Heart left ventricle (tissue), 16 donors: ENCODE results near the gene ZFAND3. TPM values are rescaled to one million over a fixed set of nuclear protein-coding genes. Genes with fewer than 3 reads are reported as not detected.
A peak's percentile ranks its signal among the peaks of the same experiment; 100 is the strongest.

Experiments
- ATAC-seq, 4 donors: fragments of 200-7000 bp; cut with Tn5 transposase; one replicate each; pipeline ENCODE4 v1.9.1; 2020 to 2022; ENCODE audit warnings: moderate library complexity in 4 of 4, mild to moderate bottlenecking in 3 of 4, moderate number of reproducible peaks in 1 of 4
- DNase-seq, 5 donors: peaks; one replicate each; pipeline ENCODE4 v3.0.0-alpha.2; 2020
- H3K27ac ChIP-seq, 12 donors: fragments of 200-600 bp; sonication (generic) in 4 of 12; one replicate each; pipeline versions ENCODE4 v1.5.0 to v1.8.0; 2016 to 2022; ENCODE audit warnings: mild to moderate bottlenecking in 2 of 12
- H3K27me3 ChIP-seq, 9 donors: fragments of 200-600 bp; sonication (generic) in 2 of 9; one replicate each; pipeline versions ENCODE4 v1.5.1 to v1.8.0; 2016 to 2022; ENCODE audit warnings: mild to moderate bottlenecking in 3 of 9
- H3K36me3 ChIP-seq, 9 donors: fragments of 200-600 bp; sonication (generic) in 2 of 9; one replicate each; pipeline versions ENCODE4 v1.5.0 to v1.8.0; 2018 to 2022; ENCODE audit warnings: mild to moderate bottlenecking in 2 of 9
- H3K4me1 ChIP-seq, 12 donors: fragments of 200-600 bp; sonication (generic) in 4 of 12; one replicate each; pipeline versions ENCODE4 v1.5.0 to v1.8.0; 2016 to 2022; ENCODE audit warnings: mild to moderate bottlenecking in 3 of 12
- H3K4me3 ChIP-seq, 12 donors: fragments of 200-600 bp; sonication (generic) in 4 of 12; one replicate each; pipeline versions ENCODE4 v1.5.0 to v1.8.0; 2017 to 2022; ENCODE audit warnings: mild to moderate bottlenecking in 9 of 12, moderate library complexity in 4 of 12
- H3K9me3 ChIP-seq, 12 donors: fragments of 200-600 bp; sonication (generic) in 4 of 12; one replicate each; pipeline versions ENCODE4 v1.5.0 to v1.8.0; 2016 to 2022; ENCODE audit warnings: mild to moderate bottlenecking in 1 of 12
- POLR2A ChIP-seq, 2 donors: fragments of 450-650 bp; IDR thresholded peaks; one replicate each; pipeline ENCODE4 v1.6.1; 2017; ENCODE audit warnings: antibody characterized with exemption in 2 of 2, mild to moderate bottlenecking in 2 of 2, moderate library complexity in 2 of 2
- WGBS, 4 donors: extraction: QIAGEN DNeasy Blood & Tissue Kit in 2 of 4; methylation state at CpG; one replicate each; pipeline versions ENCODE4 v1.1.5 to v1.1.7; 2013 to 2018; 5-methylcytosine and 5-hydroxymethylcytosine counted together
- intact Hi-C, 10 donors: fragments of 100-400 bp; cut with DNase I; formaldehyde crosslinking; loops; one replicate each; pipeline versions ENCODE4 v1.11.1 to v1.14.2; 2022
- polyA plus RNA-seq, 2 donors: library from polyadenylated mRNA; stranded (reverse); fragments of 200-250 nt; gene quantifications; one replicate each; pipeline ENCODE4 v1.2.3, GENCODE V29; 2013
- total RNA-seq, 9 donors: library from RNA; depleted of rRNA in 2 of 9; stranded (reverse); fragments of >200 nt in 2 of 9; fragmentation: NEBNext Ultra II Directional in 3 of 9; extraction: Animal tissue kit (Norgen Biotek cat#: 25700) in 3 of 9; gene quantifications; one replicate each; pipeline versions ENCODE4 v1.1.0 to v1.2.4, GENCODE V29; 2016 to 2023
- TF ChIP-seq, protein P1 (sequence below), 12 donors: fragments of 200-600 bp; sonication (generic) in 4 of 12; IDR thresholded peaks; one replicate each; pipeline versions ENCODE4 v1.5.0 to v1.8.0; 2018 to 2022; ENCODE audit warnings: antibody characterized with exemption in 12 of 12, mild to moderate bottlenecking in 5 of 12
- donor health status: ischemic (EF 13 %, LVEDD 7.1; RV severe dilation, severe dysfunction).
- donor health status: healthy with polysubstance abuse.
- donor health status: DM: no; HTN: yes; CAD: no.
- donor health status: DM: no; HTN: no; CAD: no.
- donor health status: ischemic (EF 25% LVEDD 6.9; RV normal size, moderate dysfunction).
- donor health status: ischemic (EF 25% LVEDD 5.7; RV mildly dilated, moderate dysfunction).
- donor health status: healthy.
- donor health status: DM: yes; HTN: yes; CAD: no.
- donor health status: ischemic (EF 35%, LVEDD 5.7; RV mildly dilated, moderate dysfunction).
- donor health status: nonischemic (EF 11% LVEDD 7.7; RV severe dilation, severe dysfunction).
- donor health status: DM: yes; HTN: yes; CAD: no.
- donor health status: PGD.
- donor health status: ischemic (EF 29% LVEDD 5.4; RV normal size, mild dysfunction).
- donor health status: nonischemic (EF 23%, LVEDD 6.1; RV moderate dilation, normal function).

Gene ZFAND3
- total and polyA plus RNA-seq, 11 donors, result 29.1 to 114 (median 88.2) TPM

DNA sequence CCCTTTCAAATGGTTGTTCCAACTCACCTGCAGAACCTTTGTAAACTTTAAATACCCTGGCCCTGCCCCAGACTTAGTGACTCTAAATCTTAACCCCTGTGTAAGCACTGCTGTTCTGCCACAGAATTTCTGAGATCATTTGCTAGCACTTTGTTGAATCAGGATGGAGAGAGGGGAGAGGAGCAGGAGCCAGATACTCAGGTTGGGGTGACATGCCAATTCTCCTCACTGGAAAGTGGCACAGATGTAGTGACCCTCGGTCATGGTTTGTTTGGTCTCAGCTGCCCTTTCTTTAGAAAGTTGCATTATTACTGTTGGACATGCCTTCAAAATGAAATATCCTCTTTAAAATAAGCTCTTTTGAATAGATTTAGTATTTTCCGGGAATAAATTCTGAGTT, 168.0 kb downstream of the ZFAND3 start:
- Histone ChIP-seq H3K4me3 (no peak overlapping the region), H3K27ac (peak overlapping the region in 1 of 12 donors; percentile 2), H3K36me3 (no peaks in the 10 kb centered on the region), H3K27me3 (no peaks in the 10 kb centered on the region), H3K9me3 (no peaks in the 10 kb centered on the region), H3K4me1 (peaks cover 0 to 71% (median 52%) of the 10 kb centered on the region in 12 donors)
- intact Hi-C loops, result loop anchor here in 2 of 10 donors (5.0 kb wide), 2 partner anchors 45 to 50 kb away; no protein-coding TSS in a partner anchor
- no peak for DNase-seq
- ATAC-seq, result no peak
- no peak for TF ChIP-seq POLR2A (IDR thresholded peaks at IDR 0.05)
- TF ChIP-seq, protein P1, sequence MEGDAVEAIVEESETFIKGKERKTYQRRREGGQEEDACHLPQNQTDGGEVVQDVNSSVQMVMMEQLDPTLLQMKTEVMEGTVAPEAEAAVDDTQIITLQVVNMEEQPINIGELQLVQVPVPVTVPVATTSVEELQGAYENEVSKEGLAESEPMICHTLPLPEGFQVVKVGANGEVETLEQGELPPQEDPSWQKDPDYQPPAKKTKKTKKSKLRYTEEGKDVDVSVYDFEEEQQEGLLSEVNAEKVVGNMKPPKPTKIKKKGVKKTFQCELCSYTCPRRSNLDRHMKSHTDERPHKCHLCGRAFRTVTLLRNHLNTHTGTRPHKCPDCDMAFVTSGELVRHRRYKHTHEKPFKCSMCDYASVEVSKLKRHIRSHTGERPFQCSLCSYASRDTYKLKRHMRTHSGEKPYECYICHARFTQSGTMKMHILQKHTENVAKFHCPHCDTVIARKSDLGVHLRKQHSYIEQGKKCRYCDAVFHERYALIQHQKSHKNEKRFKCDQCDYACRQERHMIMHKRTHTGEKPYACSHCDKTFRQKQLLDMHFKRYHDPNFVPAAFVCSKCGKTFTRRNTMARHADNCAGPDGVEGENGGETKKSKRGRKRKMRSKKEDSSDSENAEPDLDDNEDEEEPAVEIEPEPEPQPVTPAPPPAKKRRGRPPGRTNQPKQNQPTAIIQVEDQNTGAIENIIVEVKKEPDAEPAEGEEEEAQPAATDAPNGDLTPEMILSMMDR (IDR thresholded peaks at IDR 0.05), result no peak
- WGBS, 4 donors, result 80 to 85% (median 82%) methylated on average over 2 of the region's 2 CpGs

DNA sequence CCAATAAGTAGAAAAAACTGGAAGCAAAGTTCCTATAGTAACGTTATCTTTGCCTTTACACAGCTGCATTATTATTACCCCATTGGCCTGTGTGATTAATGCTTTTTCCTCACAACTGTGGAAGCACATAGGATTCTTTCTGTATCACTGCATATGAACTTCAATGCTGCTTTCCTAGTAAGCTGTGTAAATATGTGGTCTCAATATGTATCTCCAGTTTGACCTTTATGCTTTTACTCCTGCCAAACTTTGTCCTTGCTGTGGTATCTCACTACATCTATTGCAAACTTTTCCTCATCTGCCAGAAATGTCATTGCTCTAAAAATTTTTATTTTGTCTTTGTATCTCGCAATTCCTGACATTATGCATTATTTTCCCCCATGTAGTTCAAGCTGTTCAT, 168.6 kb downstream of the ZFAND3 start:
- no peaks in the 10 kb centered on the region for H3K9me3 ChIP-seq
- WGBS, 4 donors, result 67 to 82% (median 76%) methylated on average over 2 of the region's 2 CpGs
- H3K4me3 ChIP-seq, result no peak overlapping the region
- H3K27ac ChIP-seq, result peak overlapping the region in 2 of 12 donors; percentile 3 to 20
- intact Hi-C loops, result loop anchor here in 2 of 10 donors (5.0 kb wide), 2 partner anchors 46 to 51 kb away; no protein-coding TSS in a partner anchor
- H3K36me3 ChIP-seq, result no peaks in the 10 kb centered on the region
- no peaks in the 10 kb centered on the region for H3K27me3 ChIP-seq
- DNase-seq (no peak), ATAC-seq (no peak)
- peaks cover 0 to 73% (median 53%) of the 10 kb centered on the region in 12 donors for H3K4me1 ChIP-seq
- TF ChIP-seq, protein P1 (IDR thresholded peaks at IDR 0.05), result no peak
- no peak for TF ChIP-seq POLR2A (IDR thresholded peaks at IDR 0.05)

DNA sequence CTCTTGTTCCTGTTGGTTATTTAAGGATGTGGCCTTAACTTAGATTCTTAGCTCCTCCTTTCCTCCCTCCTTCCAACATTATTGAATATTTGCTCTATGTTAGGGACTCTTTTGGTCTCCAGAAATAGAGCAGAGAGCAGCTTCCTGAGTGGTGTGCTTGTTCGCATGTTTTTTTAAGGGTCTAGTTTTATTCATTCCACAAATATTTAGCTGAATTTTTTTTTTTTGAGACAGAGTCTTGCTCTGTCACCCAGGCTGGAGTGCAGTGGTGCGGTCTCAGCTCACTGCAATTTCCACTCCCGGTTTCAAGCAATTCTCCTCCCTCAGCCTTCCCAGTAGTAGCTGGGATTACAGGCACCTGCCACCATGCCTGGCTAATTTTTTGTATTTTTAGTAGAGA, 169.2 kb downstream of the ZFAND3 start:
- TF ChIP-seq, protein P1 (IDR thresholded peaks at IDR 0.05), result no peak
- no peak for TF ChIP-seq POLR2A (IDR thresholded peaks at IDR 0.05)
- Histone ChIP-seq H3K27me3 (no peaks in the 10 kb centered on the region), H3K4me1 (peaks cover 0 to 79% (median 54%) of the 10 kb centered on the region in 12 donors), H3K9me3 (no peaks in the 10 kb centered on the region), H3K4me3 (no peak overlapping the region), H3K36me3 (no peaks in the 10 kb centered on the region), H3K27ac (peak overlapping the region in 3 of 12 donors; percentile 3 to 30 (median 20))
- peak in 1 of 4 donors; percentile 47 for ATAC-seq
- WGBS, 4 donors, result 39 to 70% (median 56%) methylated on average over 3 of the region's 3 CpGs
- intact Hi-C loops, result loop anchor here in 2 of 10 donors (5.0 kb wide), 2 partner anchors 46 to 51 kb away; no protein-coding TSS in a partner anchor
- no peak for DNase-seq

DNA sequence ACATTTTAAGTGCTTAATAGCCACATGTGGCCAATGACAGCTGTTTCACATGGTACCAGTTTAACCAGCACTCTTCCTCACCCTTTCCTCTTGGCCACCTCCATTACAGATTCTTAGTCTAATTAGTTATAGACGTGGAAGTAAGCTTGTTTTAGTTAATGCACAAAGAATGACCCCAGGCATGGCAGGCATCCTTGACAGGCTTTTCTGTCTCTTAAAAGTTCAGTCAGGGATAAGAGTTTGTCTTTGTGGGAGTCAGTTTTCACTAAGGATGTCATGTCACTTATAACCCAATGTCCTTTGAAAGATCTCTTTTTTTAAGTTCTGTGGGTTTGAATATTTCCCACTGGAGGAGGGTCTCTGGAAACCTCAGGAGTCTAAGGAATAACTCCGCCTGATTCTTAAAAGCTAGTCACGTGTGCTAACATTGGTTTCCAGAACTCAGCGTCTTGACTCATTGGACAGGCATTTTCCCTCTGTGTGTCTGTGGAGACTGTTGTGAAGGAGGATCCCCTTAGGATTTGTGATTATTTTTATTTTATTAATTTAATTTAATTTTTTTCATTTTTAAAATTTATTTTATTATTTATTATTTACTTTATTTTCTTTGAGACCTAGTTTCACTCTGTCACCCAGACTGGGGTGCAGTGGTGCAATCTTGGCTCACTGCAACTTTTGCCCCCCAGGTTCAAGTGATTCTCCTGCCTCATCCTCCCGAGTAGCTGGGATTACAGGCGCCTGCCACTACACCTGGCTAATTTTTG, 171.4 kb downstream of the ZFAND3 start:
- TF ChIP-seq, protein P1 (IDR thresholded peaks at IDR 0.05), result no peak
- no peak for TF ChIP-seq POLR2A (IDR thresholded peaks at IDR 0.05)
- intact Hi-C loops, result no loop called here
- peak in 3 of 4 donors; percentile 53 to 75 (median 70) for ATAC-seq
- 53 to 63% (median 61%) methylated on average over 6 of the region's 6 CpGs for WGBS, 4 donors
- Histone ChIP-seq H3K27me3 (no peaks in the 10 kb centered on the region), H3K36me3 (no peaks in the 10 kb centered on the region), H3K9me3 (no peaks in the 10 kb centered on the region), H3K4me1 (peaks cover 0 to 91% (median 59%) of the 10 kb centered on the region in 12 donors), H3K27ac (peak overlapping the region in 5 of 12 donors; percentile 7 to 42 (median 20)), H3K4me3 (no peak overlapping the region)
- peak in 1 of 5 donors; percentile 16 for DNase-seq
